Esophagus muscularis mucosa (tissue), 4 donors: Measurements from ENCODE around the gene MPV17L.

Experiments
- CTCF ChIP-seq, 3 experiments: fragments of 200-600 bp in 2 of 3; fragments of 450-650 bp in 1 of 3; sonication (generic) in 2 of 3; IDR thresholded peaks; one replicate each; pipeline ENCODE4 v1.5.1; 2017 to 2019; ENCODE audit warnings: antibody characterized with exemption in 3 of 3, mild to moderate bottlenecking in 2 of 3, moderate library complexity in 1 of 3
- EP300 ChIP-seq: sonication (generic); formaldehyde crosslinking; IDR thresholded peaks from one replicate; pipeline ENCODE4 v1.6.1; 2017; ENCODE audit warnings: antibody characterized with exemption
- POLR2A ChIP-seq: fragments of 450-650 bp; IDR thresholded peaks from one replicate; pipeline ENCODE4 v1.6.1; 2017; ENCODE audit warnings: antibody characterized with exemption, moderate library complexity, mild to moderate bottlenecking, low read depth
- POLR2AphosphoS5 ChIP-seq, 2 donors: sonication (generic); formaldehyde crosslinking; IDR thresholded peaks; one replicate each; pipeline ENCODE4 v1.6.1; 2017; ENCODE audit warnings: antibody characterized with exemption in 2 of 2

GRCh38 chr16:15446901-15447300 lies 51.3 kb downstream of the MPV17L start:
- TF ChIP-seq CTCF (IDR thresholded peaks at IDR 0.05) (no peak), POLR2AphosphoS5 (IDR thresholded peaks at IDR 0.05) (no peak), POLR2A (no peak), EP300 (no peak)
